ENCODE measurements around the gene PECR.

The PECR gene

GRCh38 chr2:216031960-216032689 lies 49.5 kb downstream of the PECR start:
- H4K91ac ChIP-seq (ENCODE audit: low read depth, low read length, poor library complexity): no peak overlapping the region
- H2BK5ac ChIP-seq (ENCODE audit: low read length): no peak overlapping the region
- no peak overlapping the region for H3K4me2 ChIP-seq (ENCODE audit: insufficient read depth, low read length, poor library complexity, severe bottlenecking)
- H3K14ac ChIP-seq (ENCODE audit: low read length): no peak overlapping the region
- no peaks in the 10 kb centered on the region for H3K9me3 ChIP-seq (replicated peaks in 1 of 2; ENCODE audit: control insufficient read depth in 2 of 2, insufficient read depth in 1 of 2, low read depth in 1 of 2, low read length in 2 of 2)
- H3K4me1 ChIP-seq (ENCODE audit: control insufficient read depth in 2 of 2, insufficient read depth in 1 of 2, low read depth in 1 of 2, low read length in 2 of 2): peaks cover 0 to 13% of the 10 kb centered on the region in 2 donors
- no peaks in the 10 kb centered on the region for H3K27me3 ChIP-seq (ENCODE audit: control insufficient read depth in 3 of 3, insufficient read depth in 3 of 3, low read depth in 1 of 3, low read length in 3 of 3)
- H3K18ac ChIP-seq (ENCODE audit: low read length): no peak overlapping the region
- H3K4me3 ChIP-seq (ENCODE audit: low read length in 2 of 2): no peak overlapping the region
- no peak overlapping the region for H4K8ac ChIP-seq (ENCODE audit: low read depth, low read length)
- H2BK120ac ChIP-seq (ENCODE audit: low read depth, low read length): no peak overlapping the region
- H2BK15ac ChIP-seq (ENCODE audit: low read length): no peak overlapping the region
- no peak overlapping the region for H3K27ac ChIP-seq (replicated peaks; ENCODE audit: low read length)
- no peak overlapping the region for H3K4ac ChIP-seq (ENCODE audit: low read length)
- DNase-seq (ENCODE audit: low spot score): no peak
- peaks cover 0 to 18% of the 10 kb centered on the region in 2 donors for H3K36me3 ChIP-seq (replicated peaks in 1 of 2; ENCODE audit: control insufficient read depth in 2 of 2, insufficient read depth in 2 of 2, low read length in 2 of 2)
- H3K23ac ChIP-seq (ENCODE audit: low read depth, low read length, poor library complexity): no peak overlapping the region
- no peak overlapping the region for H2AFZ ChIP-seq (ENCODE audit: low read length)
- WGBS, 2 donors (ENCODE audit: extremely low coverage in 2 of 2, insufficient read length in 2 of 2, insufficient replicate concordance in 1 of 2): no CpG with 5 or more reads among the region's 1 CpG
- no peak overlapping the region for H3K9ac ChIP-seq (ENCODE audit: low read depth, low read length, poor library complexity)
- H3K79me1 ChIP-seq (ENCODE audit: low read depth, low read length): no peaks in the 10 kb centered on the region
- H2BK12ac ChIP-seq (ENCODE audit: low read length): no peak overlapping the region
- H2AK5ac ChIP-seq (ENCODE audit: low read depth, low read length): no peak overlapping the region

GRCh38 chr2:216030216-216030615 lies 51.4 kb downstream of the PECR start:
- Histone ChIP-seq H4K8ac (ENCODE audit: low read depth, low read length) (no peak overlapping the region), H3K27ac (replicated peaks; ENCODE audit: low read length) (no peak overlapping the region), H3K4me2 (ENCODE audit: insufficient read depth, low read length, poor library complexity, severe bottlenecking) (no peak overlapping the region), H3K4me3 (ENCODE audit: low read length in 2 of 2) (no peak overlapping the region), H3K23ac (ENCODE audit: low read depth, low read length, poor library complexity) (no peak overlapping the region), H2AFZ (ENCODE audit: low read length) (no peak overlapping the region), H3K79me1 (ENCODE audit: low read depth, low read length) (no peaks in the 10 kb centered on the region), H3K4ac (ENCODE audit: low read length) (no peak overlapping the region), H2BK15ac (ENCODE audit: low read length) (no peak overlapping the region), H2AK5ac (ENCODE audit: low read depth, low read length) (no peak overlapping the region), H3K4me1 (ENCODE audit: control insufficient read depth in 2 of 2, insufficient read depth in 1 of 2, low read depth in 1 of 2, low read length in 2 of 2) (peaks cover 0 to 13% of the 10 kb centered on the region in 2 donors), H2BK12ac (ENCODE audit: low read length) (no peak overlapping the region), H2BK5ac (ENCODE audit: low read length) (no peak overlapping the region), H2BK120ac (ENCODE audit: low read depth, low read length) (no peak overlapping the region), H3K27me3 (ENCODE audit: control insufficient read depth in 3 of 3, insufficient read depth in 3 of 3, low read depth in 1 of 3, low read length in 3 of 3) (no peaks in the 10 kb centered on the region), H4K91ac (ENCODE audit: low read depth, low read length, poor library complexity) (no peak overlapping the region), H3K14ac (ENCODE audit: low read length) (no peak overlapping the region), H3K18ac (ENCODE audit: low read length) (no peak overlapping the region), H3K9ac (ENCODE audit: low read depth, low read length, poor library complexity) (no peak overlapping the region), H3K9me3 (replicated peaks in 1 of 2; ENCODE audit: control insufficient read depth in 2 of 2, insufficient read depth in 1 of 2, low read depth in 1 of 2, low read length in 2 of 2) (no peaks in the 10 kb centered on the region), H3K36me3 (replicated peaks in 1 of 2; ENCODE audit: control insufficient read depth in 2 of 2, insufficient read depth in 2 of 2, low read length in 2 of 2) (peaks cover 0 to 8% of the 10 kb centered on the region in 2 donors)
- no peak for DNase-seq (ENCODE audit: low spot score)
- no CpG with 5 or more reads among the region's 3 CpGs for WGBS, 2 donors (ENCODE audit: extremely low coverage in 2 of 2, insufficient read length in 2 of 2, insufficient replicate concordance in 1 of 2)

GRCh38 chr2:216029416-216030129 lies 52.0 kb downstream of the PECR start:
- Histone ChIP-seq H2AFZ (ENCODE audit: low read length) (no peak overlapping the region), H4K91ac (ENCODE audit: low read depth, low read length, poor library complexity) (no peak overlapping the region), H2BK12ac (ENCODE audit: low read length) (no peak overlapping the region), H3K4ac (ENCODE audit: low read length) (no peak overlapping the region), H3K18ac (ENCODE audit: low read length) (no peak overlapping the region), H3K14ac (ENCODE audit: low read length) (no peak overlapping the region), H3K36me3 (replicated peaks in 1 of 2; ENCODE audit: control insufficient read depth in 2 of 2, insufficient read depth in 2 of 2, low read length in 2 of 2) (peaks cover 0 to 8% of the 10 kb centered on the region in 2 donors), H3K9me3 (replicated peaks in 1 of 2; ENCODE audit: control insufficient read depth in 2 of 2, insufficient read depth in 1 of 2, low read depth in 1 of 2, low read length in 2 of 2) (no peaks in the 10 kb centered on the region), H2BK120ac (ENCODE audit: low read depth, low read length) (no peak overlapping the region), H3K27me3 (ENCODE audit: control insufficient read depth in 3 of 3, insufficient read depth in 3 of 3, low read depth in 1 of 3, low read length in 3 of 3) (no peaks in the 10 kb centered on the region), H3K27ac (replicated peaks; ENCODE audit: low read length) (no peak overlapping the region), H3K23ac (ENCODE audit: low read depth, low read length, poor library complexity) (no peak overlapping the region), H3K4me3 (ENCODE audit: low read length in 2 of 2) (no peak overlapping the region), H4K8ac (ENCODE audit: low read depth, low read length) (no peak overlapping the region), H3K79me1 (ENCODE audit: low read depth, low read length) (no peaks in the 10 kb centered on the region), H2BK5ac (ENCODE audit: low read length) (no peak overlapping the region), H3K9ac (ENCODE audit: low read depth, low read length, poor library complexity) (no peak overlapping the region), H3K4me2 (ENCODE audit: insufficient read depth, low read length, poor library complexity, severe bottlenecking) (no peak overlapping the region), H2BK15ac (ENCODE audit: low read length) (no peak overlapping the region), H3K4me1 (ENCODE audit: control insufficient read depth in 2 of 2, insufficient read depth in 1 of 2, low read depth in 1 of 2, low read length in 2 of 2) (peaks cover 0 to 13% of the 10 kb centered on the region in 2 donors), H2AK5ac (ENCODE audit: low read depth, low read length) (no peak overlapping the region)
- WGBS, 2 donors (ENCODE audit: extremely low coverage in 2 of 2, insufficient read length in 2 of 2, insufficient replicate concordance in 1 of 2): no CpG with 5 or more reads among the region's 7 CpGs
- DNase-seq (ENCODE audit: low spot score): no peak

- no peak overlapping the region for H2BK12ac ChIP-seq (ENCODE audit: low read length)
- H3K14ac ChIP-seq (ENCODE audit: low read length): no peak overlapping the region
- WGBS, 2 donors (ENCODE audit: extremely low coverage in 2 of 2, insufficient read length in 2 of 2, insufficient replicate concordance in 1 of 2): no CpG with 5 or more reads among the region's 7 CpGs
- no peak overlapping the region for H2BK15ac ChIP-seq (ENCODE audit: low read length)
- H3K27me3 ChIP-seq (ENCODE audit: control insufficient read depth in 3 of 3, insufficient read depth in 3 of 3, low read depth in 1 of 3, low read length in 3 of 3): no peaks in the 10 kb centered on the region
- no peak overlapping the region for H3K4me3 ChIP-seq (ENCODE audit: low read length in 2 of 2)
- H3K18ac ChIP-seq (ENCODE audit: low read length): no peak overlapping the region
- H3K27ac ChIP-seq (replicated peaks; ENCODE audit: low read length): no peak overlapping the region
- no peak overlapping the region for H3K4me2 ChIP-seq (ENCODE audit: insufficient read depth, low read length, poor library complexity, severe bottlenecking)
- no peak overlapping the region for H3K4ac ChIP-seq (ENCODE audit: low read length)
- H3K9me3 ChIP-seq (replicated peaks in 1 of 2; ENCODE audit: control insufficient read depth in 2 of 2, insufficient read depth in 1 of 2, low read depth in 1 of 2, low read length in 2 of 2): no peaks in the 10 kb centered on the region
- no peak overlapping the region for H2BK120ac ChIP-seq (ENCODE audit: low read depth, low read length)
- H3K36me3 ChIP-seq (replicated peaks in 1 of 2; ENCODE audit: control insufficient read depth in 2 of 2, insufficient read depth in 2 of 2, low read length in 2 of 2): peaks cover 0 to 8% of the 10 kb centered on the region in 2 donors
- no peak overlapping the region for H2AK5ac ChIP-seq (ENCODE audit: low read depth, low read length)
- no peaks in the 10 kb centered on the region for H3K4me1 ChIP-seq (ENCODE audit: control insufficient read depth in 2 of 2, insufficient read depth in 1 of 2, low read depth in 1 of 2, low read length in 2 of 2)
- no peak overlapping the region for H4K91ac ChIP-seq (ENCODE audit: low read depth, low read length, poor library complexity)
- H3K9ac ChIP-seq (ENCODE audit: low read depth, low read length, poor library complexity): no peak overlapping the region
- H3K79me1 ChIP-seq (ENCODE audit: low read depth, low read length): no peaks in the 10 kb centered on the region
- no peak for DNase-seq (ENCODE audit: low spot score)
- H2BK5ac ChIP-seq (ENCODE audit: low read length): no peak overlapping the region
- no peak overlapping the region for H4K8ac ChIP-seq (ENCODE audit: low read depth, low read length)
- H3K23ac ChIP-seq (ENCODE audit: low read depth, low read length, poor library complexity): no peak overlapping the region
- H2AFZ ChIP-seq (ENCODE audit: low read length): no peak overlapping the region
Observed at GRCh38 chr2:216024779-216025336, 56.8 kb downstream of the PECR start.

Measured in neuronal stem cell (in vitro differentiated cells).